HepG2 (cell line): Measurements from ENCODE around the gene ATP4A. TPM values are rescaled to one million over a fixed set of nuclear protein-coding genes. Genes with fewer than 3 reads are reported as not detected.

Experiments
- AGO2 ChIP-seq: fragments of 200-400 bp; formaldehyde crosslinking; optimal IDR thresholded peaks from 2 replicates; pipeline ENCODE3; 2017; ENCODE audit warnings: mild to moderate bottlenecking, low read depth, low read length, moderate library complexity
- ARID2 ChIP-seq: sonication (generic); formaldehyde crosslinking; IDR thresholded peaks from 2 replicates; pipeline ENCODE4 v1.8.1; 2022; ENCODE audit warnings: mild to moderate bottlenecking, missing genetic modification reagents, borderline replicate concordance
- ARID4A ChIP-seq: sonication (generic); formaldehyde crosslinking; IDR thresholded peaks from 2 replicates; pipeline ENCODE4 v1.5.0; 2020; ENCODE audit warnings: mild to moderate bottlenecking, missing genetic modification reagents, borderline replicate concordance
- CEBPB ChIP-seq: IDR thresholded peaks from 2 replicates; pipeline ENCODE4 v1.6.1; 2011; ENCODE audit warnings: low read depth, low read length, improper control_type of control experiment, borderline replicate concordance
- ETV6 ChIP-seq: sonication (generic); formaldehyde crosslinking; conservative IDR thresholded peaks from 2 replicates; pipeline ENCODE4 v1.4.0; 2020; ENCODE audit warnings: missing genetic modification reagents
- MXD3 ChIP-seq: IDR thresholded peaks from 2 replicates; pipeline ENCODE4 v1.6.1; 2016; ENCODE audit warnings: mild to moderate bottlenecking, missing biosample characterization, missing genetic modification reagents
- NR2C2 ChIP-seq: sonication (generic); formaldehyde crosslinking; IDR thresholded peaks from 2 replicates; pipeline ENCODE4 v1.4.0; 2020; ENCODE audit warnings: missing genetic modification reagents, mild to moderate bottlenecking, moderate library complexity, borderline replicate concordance
- POGK ChIP-seq: sonication (generic); formaldehyde crosslinking; conservative IDR thresholded peaks from 2 replicates; pipeline ENCODE4 v1.8.0; 2022; ENCODE audit warnings: mild to moderate bottlenecking, moderate library complexity, missing genetic modification reagents
- POLR2A ChIP-seq, 2 experiments: IDR thresholded peaks; 2 replicates each; pipeline ENCODE4 v1.6.1; 2011; ENCODE audit warnings: low read depth in 2 of 2, low read length in 2 of 2, mild to moderate bottlenecking in 1 of 2, moderate library complexity in 1 of 2; ENCODE audit not compliant: insufficient read depth in 1 of 2
- POLR2AphosphoS2 ChIP-seq: IDR thresholded peaks from 2 replicates; pipeline ENCODE4 v1.6.1; 2011; ENCODE audit warnings: low read depth, low read length, improper control_type of control experiment
- POLR2AphosphoS5 ChIP-seq: IDR thresholded peaks from 2 replicates; pipeline ENCODE4 v1.6.1; 2012; ENCODE audit warnings: low read depth, low read length
- PRMT3 ChIP-seq: sonication (generic); formaldehyde crosslinking; IDR thresholded peaks from 2 replicates; pipeline ENCODE4 v1.8.1; 2022; ENCODE audit warnings: low read depth, mild to moderate bottlenecking, moderate library complexity, missing genetic modification reagents, borderline replicate concordance
- RELA ChIP-seq: sonication (generic); formaldehyde crosslinking; IDR thresholded peaks from 2 replicates; pipeline ENCODE4 v1.4.0; 2020; ENCODE audit warnings: missing genetic modification reagents
- RFX1 ChIP-seq: fragments of 450-650 bp; IDR thresholded peaks from 2 replicates; pipeline ENCODE4 v1.6.1; 2017
- SP140L ChIP-seq: sonication (generic); formaldehyde crosslinking; IDR thresholded peaks from 2 replicates; pipeline ENCODE4 v1.4.0; 2020; ENCODE audit warnings: missing genetic modification reagents, borderline replicate concordance
- TCF7L2 ChIP-seq: IDR thresholded peaks from 2 replicates; pipeline ENCODE4 v1.6.1; 2011; ENCODE audit warnings: mild to moderate bottlenecking, low read depth, low read length, moderate library complexity
- ZBTB21 ChIP-seq: sonication (generic); formaldehyde crosslinking; IDR thresholded peaks from 2 replicates; pipeline ENCODE4 v1.4.0; 2020; ENCODE audit warnings: missing genetic modification reagents
- ZNF10 ChIP-seq: sonication (generic); formaldehyde crosslinking; IDR thresholded peaks from 2 replicates; pipeline ENCODE4 v1.4.0; 2020; ENCODE audit warnings: mild to moderate bottlenecking, low read depth, missing genetic modification reagents, borderline replicate concordance
- ZNF263 ChIP-seq: sonication (generic); formaldehyde crosslinking; IDR thresholded peaks from 2 replicates; pipeline ENCODE4 v1.4.0; 2020; ENCODE audit warnings: missing genetic modification reagents
- ZNF329 ChIP-seq: sonication (generic); formaldehyde crosslinking; IDR thresholded peaks from 2 replicates; pipeline ENCODE4 v1.9.0; 2021; ENCODE audit warnings: low read depth, mild to moderate bottlenecking, missing genetic modification reagents
- ZNF383 ChIP-seq: sonication (generic); formaldehyde crosslinking; IDR thresholded peaks from 2 replicates; pipeline ENCODE4 v1.4.0; 2020; ENCODE audit warnings: missing genetic modification reagents, mild to moderate bottlenecking, borderline replicate concordance
- ZNF660 ChIP-seq: sonication (generic); formaldehyde crosslinking; IDR thresholded peaks from 2 replicates; pipeline ENCODE4 v1.5.1; 2020; ENCODE audit warnings: mild to moderate bottlenecking, low read depth, missing genetic modification reagents, borderline replicate concordance
- polyA plus RNA-seq, 8 experiments: library from polyadenylated mRNA; depleted of rRNA in 3 of 8; stranded (reverse) in 7 of 8; unstranded in 1 of 8; fragments of >200 nt; fragmentation: Illumina TruSeq in 4 of 8; extraction: Trizol in 4 of 8; gene quantifications; 2 replicates each; pipeline versions ENCODE4 v1.2.1 to v1.2.3, GENCODE V29; 2011 to 2016; ENCODE audit warnings: low read depth in 4 of 8, missing spikeins in 1 of 8, mixed read lengths in 1 of 8; ENCODE audit not compliant: insufficient read depth in 1 of 8
- total RNA-seq, 5 experiments: library from RNA; depleted of rRNA; stranded (reverse); fragments of >200 nt; fragmentation: Illumina TruSeq; extraction: Trizol; gene quantifications; 2 replicates each; pipeline ENCODE4 v1.2.3, GENCODE V29; 2016; ENCODE audit warnings: low read depth in 1 of 5
- TF ChIP-seq, protein P1 (sequence below): sonication (generic); formaldehyde crosslinking; IDR thresholded peaks from 2 replicates; pipeline ENCODE4 v1.5.1; 2020; ENCODE audit warnings: mild to moderate bottlenecking, missing genetic modification reagents

The ATP4A gene
- total and polyA plus RNA-seq, 2 of the 13 experiments (the other 11 are each of a cell fraction or from before 2014, with no cell fraction given): 0.08 to 0.11 TPM

- no peak for TF ChIP-seq ETV6 (CRISPR knock-in tag)
- no peak for TF ChIP-seq ZNF329 (CRISPR knock-in tag)
- TF ChIP-seq, protein P1, sequence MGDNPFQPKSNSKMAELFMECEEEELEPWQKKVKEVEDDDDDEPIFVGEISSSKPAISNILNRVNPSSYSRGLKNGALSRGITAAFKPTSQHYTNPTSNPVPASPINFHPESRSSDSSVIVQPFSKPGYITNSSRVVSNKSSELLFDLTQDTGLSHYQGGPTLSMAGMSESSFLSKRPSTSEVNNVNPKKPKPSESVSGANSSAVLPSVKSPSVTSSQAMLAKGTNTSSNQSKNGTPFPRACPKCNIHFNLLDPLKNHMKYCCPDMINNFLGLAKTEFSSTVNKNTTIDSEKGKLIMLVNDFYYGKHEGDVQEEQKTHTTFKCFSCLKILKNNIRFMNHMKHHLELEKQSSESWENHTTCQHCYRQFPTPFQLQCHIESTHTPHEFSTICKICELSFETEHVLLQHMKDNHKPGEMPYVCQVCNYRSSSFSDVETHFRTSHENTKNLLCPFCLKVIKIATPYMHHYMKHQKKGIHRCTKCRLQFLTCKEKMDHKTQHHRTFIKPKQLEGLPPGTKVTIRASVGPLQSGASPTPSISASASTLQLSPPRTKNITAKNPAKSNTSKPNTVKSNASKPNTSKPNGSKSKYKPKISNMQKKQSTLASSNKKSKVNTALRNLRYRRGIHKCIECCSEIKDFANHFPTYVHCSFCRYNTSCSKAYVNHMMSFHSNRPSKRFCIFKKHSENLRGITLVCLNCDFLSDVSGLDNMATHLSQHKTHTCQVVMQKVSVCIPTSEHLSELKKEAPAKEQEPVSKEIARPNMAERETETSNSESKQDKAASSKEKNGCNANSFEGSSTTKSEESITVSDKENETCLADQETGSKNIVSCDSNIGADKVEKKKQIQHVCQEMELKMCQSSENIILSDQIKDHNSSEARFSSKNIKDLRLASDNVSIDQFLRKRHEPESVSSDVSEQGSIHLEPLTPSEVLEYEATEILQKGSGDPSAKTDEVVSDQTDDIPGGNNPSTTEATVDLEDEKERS: peak; percentile 40; the same call in 1 of the 2 replicates
- no peak for TF ChIP-seq POLR2AphosphoS2
- TF ChIP-seq TCF7L2: no peak
- peak; percentile 55 for TF ChIP-seq AGO2
- TF ChIP-seq ZNF383 (CRISPR knock-in tag): no peak
- TF ChIP-seq CEBPB: 0 out of 2 replicates have a peak, but pooled peaks have one; percentile 9
- TF ChIP-seq MXD3 (CRISPR knock-in tag): no peak
- TF ChIP-seq SP140L (CRISPR knock-in tag): no peak
- TF ChIP-seq ARID2 (CRISPR knock-in tag): no peak
- no peak for TF ChIP-seq POGK (CRISPR knock-in tag)
- TF ChIP-seq ZNF10 (CRISPR knock-in tag): no peak
- no peak for TF ChIP-seq RELA (CRISPR knock-in tag)
- TF ChIP-seq ZNF263 (CRISPR knock-in tag): peak; percentile 60
- TF ChIP-seq POLR2A (IDR thresholded peaks at IDR 0.05; ENCODE audit: insufficient read depth in 1 of 2, low read depth in 2 of 2, low read length in 2 of 2): no peak
- TF ChIP-seq PRMT3 (CRISPR knock-in tag): no peak
- no peak for TF ChIP-seq RFX1
- TF ChIP-seq ZBTB21 (CRISPR knock-in tag): no peak
- 0 out of 2 replicates have a peak, but pooled peaks have one; percentile 34 for TF ChIP-seq ARID4A (CRISPR knock-in tag)
- no peak for TF ChIP-seq NR2C2 (CRISPR knock-in tag)
- TF ChIP-seq ZNF660 (CRISPR knock-in tag): no peak
- no peak for TF ChIP-seq POLR2AphosphoS5
Measured at GRCh38 chr19:35539850-35540249, 23.6 kb downstream of the ATP4A start (continued).
